ENCODE results near the gene PLXNA2.

Gene PLXNA2

DNA sequence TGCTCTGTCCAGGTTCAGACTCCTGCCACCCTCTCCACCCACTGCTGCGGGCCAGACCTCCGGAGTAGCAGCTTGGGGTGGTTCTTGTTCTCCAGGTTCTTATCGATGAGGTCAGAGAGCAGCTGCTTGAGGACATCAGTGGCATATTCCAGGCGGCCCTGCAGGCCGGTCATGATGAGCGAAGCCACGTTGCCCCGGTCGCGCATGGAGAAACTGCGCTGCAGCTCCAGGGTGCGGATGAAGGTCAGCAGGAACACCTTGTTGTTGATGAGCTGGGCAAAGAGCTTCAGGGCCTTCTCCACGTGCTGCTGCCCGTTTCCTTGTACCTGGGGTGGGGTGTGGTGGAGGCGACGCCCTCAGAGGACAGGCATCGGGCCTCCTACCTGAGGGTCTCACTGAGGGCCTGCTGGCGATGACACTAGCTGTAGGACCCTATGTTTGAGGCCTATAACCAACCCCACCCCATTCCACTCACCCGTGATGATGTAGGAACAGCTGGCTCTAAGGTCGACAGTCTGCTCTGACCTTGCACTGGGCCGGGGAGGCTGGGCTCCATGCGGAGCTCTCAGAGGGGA is 202.1 kb downstream of the PLXNA2 start:
- no peak overlapping the region for H3K4me3 ChIP-seq (ENCODE audit: low read depth, low read length)

GRCh38 chr1:208041505-208041904 is 202.7 kb downstream of the PLXNA2 start:
- H3K4me3 ChIP-seq (ENCODE audit: low read depth, low read length), result no peak overlapping the region
- TF ChIP-seq, protein P1, sequence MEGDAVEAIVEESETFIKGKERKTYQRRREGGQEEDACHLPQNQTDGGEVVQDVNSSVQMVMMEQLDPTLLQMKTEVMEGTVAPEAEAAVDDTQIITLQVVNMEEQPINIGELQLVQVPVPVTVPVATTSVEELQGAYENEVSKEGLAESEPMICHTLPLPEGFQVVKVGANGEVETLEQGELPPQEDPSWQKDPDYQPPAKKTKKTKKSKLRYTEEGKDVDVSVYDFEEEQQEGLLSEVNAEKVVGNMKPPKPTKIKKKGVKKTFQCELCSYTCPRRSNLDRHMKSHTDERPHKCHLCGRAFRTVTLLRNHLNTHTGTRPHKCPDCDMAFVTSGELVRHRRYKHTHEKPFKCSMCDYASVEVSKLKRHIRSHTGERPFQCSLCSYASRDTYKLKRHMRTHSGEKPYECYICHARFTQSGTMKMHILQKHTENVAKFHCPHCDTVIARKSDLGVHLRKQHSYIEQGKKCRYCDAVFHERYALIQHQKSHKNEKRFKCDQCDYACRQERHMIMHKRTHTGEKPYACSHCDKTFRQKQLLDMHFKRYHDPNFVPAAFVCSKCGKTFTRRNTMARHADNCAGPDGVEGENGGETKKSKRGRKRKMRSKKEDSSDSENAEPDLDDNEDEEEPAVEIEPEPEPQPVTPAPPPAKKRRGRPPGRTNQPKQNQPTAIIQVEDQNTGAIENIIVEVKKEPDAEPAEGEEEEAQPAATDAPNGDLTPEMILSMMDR (IDR thresholded peaks at IDR 0.05; ENCODE audit: low read depth, low read length), result no peak

More for the DNA sequence above, 202.1 kb downstream of the PLXNA2 start:
- TF ChIP-seq, protein P1 (IDR thresholded peaks at IDR 0.05; ENCODE audit: low read depth, low read length), result no peak

- TF ChIP-seq, protein P1 (IDR thresholded peaks at IDR 0.05; ENCODE audit: low read depth, low read length), result no peak
- H3K4me3 ChIP-seq (ENCODE audit: low read depth, low read length), result no peak overlapping the region
Measured at GRCh38 chr1:208040821-208041297, 203.3 kb downstream of the PLXNA2 start.

GRCh38 chr1:208039536-208040332 is 204.4 kb downstream of the PLXNA2 start:
- TF ChIP-seq, protein P1 (IDR thresholded peaks at IDR 0.05; ENCODE audit: low read depth, low read length), result no peak
- H3K4me3 ChIP-seq (ENCODE audit: low read depth, low read length), result no peak overlapping the region

GRCh38 chr1:208038303-208038702 is 205.9 kb downstream of the PLXNA2 start:
- TF ChIP-seq, protein P1 (IDR thresholded peaks at IDR 0.05; ENCODE audit: low read depth, low read length), result no peak
- H3K4me3 ChIP-seq (ENCODE audit: low read depth, low read length), result no peak overlapping the region

GRCh38 chr1:208036918-208037766 is 207.0 kb downstream of the PLXNA2 start:
- H3K4me3 ChIP-seq (ENCODE audit: low read depth, low read length), result no peak overlapping the region
- TF ChIP-seq, protein P1 (IDR thresholded peaks at IDR 0.05; ENCODE audit: low read depth, low read length), result no peak

Measured in WI38 (cell line).